Stimulated activated CD4-positive, alpha-beta T cell treated with anti-CD3 and anti-CD28 coated beads, Interleukin-4, amount 100 ng/mL, for 4 hours (primary cell): ENCODE results near the gene PRELP.
A peak's percentile ranks its signal among the peaks of the same experiment; 100 is the strongest.
"Not testable (repeated sequence)": the region's sequence is repeated elsewhere in the genome, so short reads cannot be mapped to it uniquely, and the experiment has no call there.

Experiments
- DNase-seq, 2 experiments: peaks; one replicate each; pipeline ENCODE4 v3.0.0-alpha.2; 2020

PRELP gene

DNA sequence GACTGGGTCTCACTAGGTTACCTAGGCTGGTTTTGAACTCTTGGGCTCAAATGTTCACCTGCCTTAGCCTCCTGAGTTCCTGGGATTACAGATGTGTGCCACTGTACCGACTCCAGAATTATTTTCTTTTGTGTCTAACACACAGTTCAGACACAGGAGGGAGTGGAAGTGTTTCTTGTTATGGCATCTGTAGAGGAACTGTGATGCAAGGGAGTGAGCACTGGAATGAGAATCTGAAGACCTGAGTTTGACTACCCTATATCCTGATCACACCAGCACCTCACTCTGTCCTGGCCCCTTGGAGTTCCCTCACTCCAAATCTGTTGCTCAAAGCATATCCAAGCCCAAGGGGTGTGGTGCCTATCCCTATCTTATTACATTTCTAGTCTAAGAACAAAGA, 33.5 kb downstream of the PRELP start:
- no peak for DNase-seq

GRCh38 chr1:203511513-203511912, 35.9 kb downstream of the PRELP start:
- no peak for DNase-seq

- no peak for DNase-seq
Observed at GRCh38 chr1:203511930-203512329, 36.3 kb downstream of the PRELP start.

DNA sequence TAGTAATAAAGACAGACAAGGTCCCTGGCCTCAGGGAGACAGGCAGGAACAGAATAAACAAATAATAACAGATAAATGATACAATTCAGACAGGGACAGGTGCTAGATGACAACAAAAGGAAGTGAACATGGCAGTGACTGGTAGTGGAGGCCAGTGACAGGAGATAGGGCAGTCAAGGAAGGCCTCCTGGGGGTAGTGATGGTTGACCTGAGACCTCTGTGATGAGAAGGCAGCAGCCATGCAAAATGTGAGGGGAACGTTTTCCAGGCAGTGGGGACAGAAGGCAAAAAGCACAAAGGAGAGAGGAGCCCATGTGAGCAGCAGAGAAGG, 36.9 kb downstream of the PRELP start:
- no peak for DNase-seq

DNA sequence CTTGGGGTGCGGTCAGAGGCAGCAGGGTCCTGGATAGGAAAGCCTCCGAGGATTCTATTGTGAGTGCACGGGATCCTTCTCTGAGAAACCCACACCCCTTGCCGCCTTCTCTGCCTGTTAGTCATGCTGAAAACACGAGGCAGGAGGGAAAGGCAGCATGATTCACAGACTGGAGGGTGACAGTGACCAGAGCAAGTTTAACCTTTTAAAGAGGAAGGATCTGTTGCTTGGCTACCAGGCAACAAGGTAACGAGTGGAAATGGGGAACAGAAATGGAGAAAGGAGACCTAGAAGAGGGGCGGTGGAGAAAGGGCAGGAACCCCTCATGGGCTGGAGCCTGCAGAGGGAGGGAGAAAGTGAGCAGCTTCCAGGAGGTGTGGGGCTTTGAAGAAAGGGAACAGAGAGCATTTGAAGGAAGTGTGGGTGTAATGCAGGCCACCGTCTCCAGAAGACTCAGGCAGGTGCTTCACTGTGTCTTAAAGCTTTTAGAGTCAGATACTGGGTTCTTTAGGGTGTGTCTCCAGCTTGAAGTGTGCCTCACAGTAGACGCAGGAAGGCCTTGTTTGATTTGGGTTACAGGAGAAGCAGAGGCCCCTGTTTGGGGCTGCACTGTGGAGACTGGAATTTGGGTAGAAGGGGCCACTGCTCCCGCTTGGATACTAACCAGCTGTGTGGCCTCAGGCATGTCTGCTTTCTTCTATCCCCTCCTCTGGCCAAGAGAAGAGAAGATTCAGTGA, 37.4 kb downstream of the PRELP start:
- peak; percentile 21 to 69 for DNase-seq

DNA sequence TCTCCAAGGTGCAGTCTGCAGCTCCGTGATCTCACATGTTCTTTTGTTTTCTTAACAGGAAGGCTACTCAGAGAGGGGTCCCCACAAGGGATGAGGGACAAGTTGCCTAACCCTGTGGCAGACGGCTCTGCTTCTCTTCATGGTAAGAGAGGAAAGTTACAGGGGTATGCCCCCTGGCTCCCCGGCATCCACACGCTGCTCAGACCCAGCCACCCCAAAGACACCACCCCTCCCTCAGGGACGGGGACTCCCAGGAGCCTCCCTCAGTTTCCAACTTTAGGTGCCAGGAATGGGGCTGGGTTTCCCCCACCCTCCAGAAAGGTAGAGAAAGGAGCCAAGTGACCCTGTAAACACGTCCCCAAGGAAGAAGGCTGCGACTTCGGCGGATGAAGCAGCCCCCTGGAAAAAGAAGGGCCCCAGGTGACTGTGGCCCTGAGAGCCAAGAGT, 38.0 kb downstream of the PRELP start:
- DNase-seq: no peak

DNA sequence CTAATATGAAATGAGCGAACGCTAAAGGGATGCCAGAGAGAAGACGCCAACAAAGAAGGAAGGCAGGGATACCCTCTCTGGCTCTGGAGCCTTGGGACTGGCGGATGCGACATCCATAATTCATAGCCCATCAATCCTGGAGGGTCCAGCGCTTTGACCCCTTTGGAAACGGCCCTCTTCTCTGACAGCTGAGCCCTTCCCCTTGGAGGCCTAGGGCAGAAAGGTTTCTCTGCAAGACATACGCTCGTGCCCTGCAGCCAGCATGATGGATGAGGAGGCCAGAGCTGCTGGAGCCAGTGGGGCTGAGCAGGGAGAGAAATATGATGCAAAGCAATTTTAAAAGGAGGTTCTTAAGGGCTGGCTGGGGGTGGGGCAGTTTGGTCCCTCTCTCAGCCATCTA, 40.6 kb downstream of the PRELP start:
- no peak for DNase-seq

DNA sequence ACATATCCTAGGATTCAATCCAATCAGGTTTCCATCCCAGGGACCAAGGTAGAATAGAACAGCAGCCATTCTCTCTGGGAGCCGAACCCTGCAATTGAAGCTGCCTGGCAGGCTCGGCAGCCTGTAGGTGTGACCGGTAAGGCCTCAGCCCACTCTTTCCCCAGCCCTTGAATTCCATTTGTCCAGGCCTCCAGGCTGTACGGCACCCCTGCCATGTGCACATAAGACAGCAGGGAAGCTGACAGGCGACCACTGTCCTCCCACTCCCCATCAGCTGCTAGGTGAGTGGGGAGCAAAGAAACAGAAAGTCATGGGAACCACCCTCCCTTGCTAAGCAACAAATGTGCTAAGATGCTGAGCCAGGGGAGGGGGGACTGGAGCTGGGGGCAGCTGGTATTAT, 41.3 kb downstream of the PRELP start:
- DNase-seq: no peak

- DNase-seq: no peak
Observed at GRCh38 chr1:203517426-203518110, 42.0 kb downstream of the PRELP start.

GRCh38 chr1:203518139-203518538, 42.5 kb downstream of the PRELP start:
- DNase-seq: not testable (repeated sequence)

DNA sequence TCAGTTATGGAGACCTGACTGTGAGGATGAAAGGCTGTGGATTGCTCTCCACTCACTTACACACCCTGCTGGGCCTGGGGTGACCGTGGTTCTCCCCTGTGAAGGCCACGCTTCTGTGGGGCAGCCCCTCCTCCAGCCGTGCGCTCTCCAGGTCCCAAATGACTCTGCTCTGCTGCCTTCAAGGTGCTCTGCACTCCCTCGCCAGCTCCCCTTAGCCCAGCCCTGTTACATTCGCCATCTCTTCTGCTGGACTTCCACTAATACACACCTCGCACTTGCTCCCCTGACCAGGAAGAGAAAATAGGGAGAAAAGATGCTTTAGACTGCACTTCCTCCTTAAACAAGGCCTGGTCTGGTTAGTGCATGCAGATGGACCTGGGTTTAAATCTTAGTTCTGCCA, 42.9 kb downstream of the PRELP start:
- no peak for DNase-seq

DNA sequence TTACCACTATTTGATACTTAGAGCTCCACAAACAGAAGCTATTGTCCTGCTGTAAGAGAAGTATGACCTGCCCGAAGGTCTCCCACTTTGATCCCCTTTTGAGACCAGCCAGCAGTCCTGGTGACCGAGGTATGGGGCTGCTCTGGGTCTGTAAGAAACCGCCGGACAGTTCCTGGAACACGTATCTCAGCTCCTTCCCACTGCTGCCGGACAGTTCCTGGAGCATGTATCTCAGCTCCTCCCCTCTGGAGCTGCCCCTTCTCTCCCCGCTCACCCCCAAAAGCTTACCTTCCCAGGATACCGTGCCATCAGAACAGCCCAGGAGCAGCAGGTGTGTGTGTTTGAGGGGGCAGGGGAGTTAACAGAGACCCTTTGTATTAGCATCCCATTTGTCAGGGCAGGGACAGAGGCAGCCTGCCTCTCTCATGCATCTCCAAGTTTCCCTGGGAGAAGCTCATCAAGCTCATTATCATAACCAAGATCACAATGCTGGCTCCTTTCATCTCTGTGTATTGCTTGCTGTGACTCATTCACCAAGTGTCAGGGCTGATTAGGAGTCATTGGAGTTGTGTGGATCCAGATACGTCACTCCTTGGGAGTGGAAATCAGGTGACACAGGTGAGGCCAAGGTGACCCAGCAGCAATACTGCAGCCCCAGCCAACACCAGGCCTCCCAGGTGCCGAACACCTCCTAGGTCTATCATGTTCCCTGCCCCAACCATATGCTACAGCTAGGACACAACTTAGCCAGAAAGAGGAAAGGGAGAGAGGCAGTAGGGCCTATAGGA, 43.6 kb downstream of the PRELP start:
- no peak for DNase-seq

- DNase-seq: no peak
Observed at GRCh38 chr1:203519896-203520295, 44.3 kb downstream of the PRELP start.

GRCh38 chr1:203520315-203520714, 44.7 kb downstream of the PRELP start:
- DNase-seq: no peak

GRCh38 chr1:203521074-203521794, 45.6 kb downstream of the PRELP start:
- DNase-seq: no peak

- no peak for DNase-seq
Observed at GRCh38 chr1:203521812-203522211, 46.2 kb downstream of the PRELP start.

GRCh38 chr1:203522237-203522636, 46.6 kb downstream of the PRELP start:
- no peak for DNase-seq

- no peak for DNase-seq
Observed at GRCh38 chr1:203523667-203524066, 48.1 kb downstream of the PRELP start.

DNA sequence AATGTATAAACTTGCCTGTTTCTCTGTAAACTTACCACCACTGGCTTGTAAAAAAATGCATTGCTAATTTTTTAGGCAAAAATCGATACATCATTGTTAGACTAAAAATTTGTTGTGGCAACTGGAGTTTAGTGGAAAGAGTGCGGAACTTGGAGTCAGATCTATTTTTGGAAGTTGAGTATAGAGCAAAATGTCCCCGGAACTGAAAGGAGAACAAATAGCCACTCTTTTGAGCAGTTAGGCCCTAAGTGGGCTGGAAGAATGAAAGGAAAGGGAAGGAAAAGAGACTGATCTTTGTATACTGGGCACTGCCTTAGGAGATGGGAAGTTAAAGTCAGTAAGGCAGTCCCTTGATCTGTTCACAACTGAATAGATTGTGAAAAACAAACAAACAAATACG, 48.5 kb downstream of the PRELP start:
- no peak for DNase-seq

DNA sequence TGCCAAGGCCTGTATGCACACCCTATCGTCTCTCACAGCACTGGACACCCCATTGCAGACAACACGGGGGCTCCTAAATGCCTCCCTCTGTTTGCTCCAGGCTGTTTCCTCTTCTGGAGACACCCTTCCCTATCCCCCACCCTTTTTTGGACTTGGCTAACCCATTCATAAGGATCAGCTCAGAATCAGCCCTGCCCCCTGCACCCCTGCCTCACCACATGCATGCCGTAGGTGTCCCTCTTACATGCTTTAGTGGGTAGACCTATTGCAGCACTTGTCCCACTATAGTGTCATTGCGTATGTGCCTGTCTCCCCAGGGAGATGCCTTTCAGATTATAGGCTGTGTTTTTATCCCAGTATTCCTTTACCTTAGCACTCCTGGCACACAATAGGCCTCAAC, 49.2 kb downstream of the PRELP start:
- no peak for DNase-seq

GRCh38 chr1:203525685-203526084, 50.1 kb downstream of the PRELP start:
- DNase-seq: no peak

DNA sequence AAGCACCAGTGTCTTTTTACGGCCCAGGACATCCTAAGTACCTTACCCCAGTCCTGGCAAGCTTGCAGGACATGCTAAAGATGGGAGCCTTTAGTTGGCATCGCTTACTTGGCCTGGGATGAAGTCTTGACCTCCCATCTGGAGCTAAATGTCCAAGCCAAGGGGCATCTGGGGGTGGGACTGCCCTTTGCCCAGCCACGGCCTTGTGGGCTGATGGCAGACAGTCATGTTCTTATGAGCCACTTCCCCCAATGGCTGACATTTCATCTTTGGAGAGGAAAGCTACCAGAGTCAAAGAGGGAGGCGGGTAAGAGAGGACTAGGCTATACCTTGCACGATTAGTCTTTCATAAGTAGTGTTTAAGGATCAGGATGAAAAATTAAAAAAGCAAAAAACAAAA, 50.5 kb downstream of the PRELP start:
- DNase-seq: no peak

DNA sequence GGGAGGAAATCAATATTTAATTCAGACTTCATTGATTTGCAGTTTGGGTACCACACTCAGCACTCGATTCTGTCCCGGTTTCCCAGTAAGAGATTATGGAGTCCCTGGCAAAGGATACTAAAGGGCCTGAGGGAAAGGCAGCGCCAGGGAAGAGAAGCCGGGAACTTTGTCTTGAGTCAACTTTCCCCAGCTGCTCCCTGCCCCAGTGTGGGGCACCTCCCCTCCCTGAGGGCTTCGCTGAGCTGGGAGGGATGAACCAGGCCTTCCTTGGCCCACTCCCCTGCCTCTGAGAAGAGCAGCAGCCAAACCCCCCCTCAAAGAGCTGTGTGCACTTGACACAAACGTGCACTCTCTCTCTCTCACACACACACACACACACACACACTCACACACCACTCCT, 51.0 kb downstream of the PRELP start:
- no peak for DNase-seq
